ES-I3 (cell line): ENCODE results near the gene ZNF761.
A peak's percentile ranks its signal among the peaks of the same experiment; 100 is the strongest.
"Not testable (repeated sequence)": the region's sequence is repeated elsewhere in the genome, so short reads cannot be mapped to it uniquely, and the experiment has no call there.

Source experiments
- H3K36me3 ChIP-seq: 2 replicates; pipeline ENCODE4 v1.6.1; 2013; ENCODE audit warnings: mild to moderate bottlenecking, low read length, control low read depth, moderate library complexity; ENCODE audit not compliant: insufficient read depth
- H3K4me1 ChIP-seq: 2 replicates; pipeline ENCODE4 v1.6.1; 2013; ENCODE audit warnings: mild to moderate bottlenecking, control low read depth, low read length; ENCODE audit not compliant: insufficient read depth
- H3K9ac ChIP-seq: 2 replicates; pipeline ENCODE4 v1.6.1; 2013; ENCODE audit warnings: low read depth, mild to moderate bottlenecking, low read length, moderate library complexity
- H3K9me3 ChIP-seq: 2 replicates; pipeline ENCODE4 v1.6.1; 2013; ENCODE audit warnings: mild to moderate bottlenecking, low read length, moderate library complexity; ENCODE audit not compliant: control insufficient read depth, insufficient read depth

ZNF761 gene

GRCh38 chr19:53423074-53423473, 8.7 kb upstream of the ZNF761 start:
- not testable (repeated sequence) for H3K9me3 ChIP-seq, H3K36me3 ChIP-seq, H3K9ac ChIP-seq, H3K4me1 ChIP-seq

- H3K36me3 ChIP-seq, H3K9me3 ChIP-seq, H3K9ac ChIP-seq, H3K4me1 ChIP-seq: not testable (repeated sequence)
These were observed 8.1 kb upstream of the ZNF761 start for GRCh38 chr19:53423680-53424079.

- Histone ChIP-seq H3K9ac (no peak overlapping the region), H3K4me1 (no peaks in the 10 kb centered on the region), H3K9me3 (no peaks in the 10 kb centered on the region), H3K36me3 (no peaks in the 10 kb centered on the region)
These were observed 6.7 kb upstream of the ZNF761 start for GRCh38 chr19:53424968-53425597.

GRCh38 chr19:53432088-53432661, 391 bp downstream of the ZNF761 start:
- Histone ChIP-seq H3K9ac (peak overlapping the region; percentile 96), H3K4me1 (no peaks in the 10 kb centered on the region), H3K9me3 (no peaks in the 10 kb centered on the region), H3K36me3 (peaks cover 5% of the 10 kb centered on the region; the same call in 1 of the 2 replicates)

- not testable (repeated sequence) for H3K4me1 ChIP-seq, H3K9ac ChIP-seq
- Histone ChIP-seq H3K36me3 (peaks cover 18% of the 10 kb centered on the region), H3K9me3 (peaks cover 13% of the 10 kb centered on the region)
These were observed 12.0 kb downstream of the ZNF761 start for GRCh38 chr19:53443809-53444208.

GRCh38 chr19:53447196-53447595, 15.4 kb downstream of the ZNF761 start:
- Histone ChIP-seq H3K9me3 (peaks cover 13% of the 10 kb centered on the region), H3K36me3 (peaks cover 29% of the 10 kb centered on the region)
- not testable (repeated sequence) for H3K9ac ChIP-seq, H3K4me1 ChIP-seq

GRCh38 chr19:53455828-53456227, 24.0 kb downstream of the ZNF761 start:
- Histone ChIP-seq H3K36me3 (peaks cover 32% of the 10 kb centered on the region), H3K4me1 (no peaks in the 10 kb centered on the region), H3K9me3 (peaks cover 31% of the 10 kb centered on the region), H3K9ac (no peak overlapping the region)

- Histone ChIP-seq H3K9me3 (peaks cover 15% of the 10 kb centered on the region), H3K36me3 (peaks cover 23% of the 10 kb centered on the region)
- not testable (repeated sequence) for H3K9ac ChIP-seq, H3K4me1 ChIP-seq
These were observed 28.4 kb downstream of the ZNF761 start for GRCh38 chr19:53460131-53460721.

GRCh38 chr19:53461866-53462265, 30.1 kb downstream of the ZNF761 start:
- H3K9ac ChIP-seq, result no peak overlapping the region
- no peaks in the 10 kb centered on the region for H3K4me1 ChIP-seq
- peaks cover 7% of the 10 kb centered on the region; the same call in 1 of the 2 replicates for H3K36me3 ChIP-seq
- H3K9me3 ChIP-seq, result peaks cover 6% of the 10 kb centered on the region; the same call in 1 of the 2 replicates

GRCh38 chr19:53462861-53463260, 31.1 kb downstream of the ZNF761 start:
- Histone ChIP-seq H3K36me3 (no peaks in the 10 kb centered on the region), H3K9ac (peak overlapping the region; percentile 58; the same call in 1 of the 2 replicates), H3K4me1 (no peaks in the 10 kb centered on the region), H3K9me3 (peaks cover 6% of the 10 kb centered on the region; the same call in 1 of the 2 replicates)

GRCh38 chr19:53463263-53463662, 31.5 kb downstream of the ZNF761 start:
- peak overlapping the region; percentile 58; the same call in 1 of the 2 replicates for H3K9ac ChIP-seq
- no peaks in the 10 kb centered on the region for H3K36me3 ChIP-seq
- no peaks in the 10 kb centered on the region for H3K4me1 ChIP-seq
- H3K9me3 ChIP-seq, result peaks cover 2% of the 10 kb centered on the region; the same call in 1 of the 2 replicates

GRCh38 chr19:53466726-53467484, 35.1 kb downstream of the ZNF761 start:
- H3K36me3 ChIP-seq, result no peaks in the 10 kb centered on the region; the same call in 1 of the 2 replicates
- no peaks in the 10 kb centered on the region for H3K9me3 ChIP-seq
- peak overlapping the region; percentile 88 for H3K9ac ChIP-seq
- no peaks in the 10 kb centered on the region for H3K4me1 ChIP-seq

- no peaks in the 10 kb centered on the region for H3K9me3 ChIP-seq
- H3K9ac ChIP-seq, result peak within 1 kb of the TSS; percentile 88
- no peaks in the 10 kb centered on the region for H3K4me1 ChIP-seq
- H3K36me3 ChIP-seq, result no peaks in the 10 kb centered on the region; the same call in 1 of the 2 replicates
These were observed 35.9 kb downstream of the ZNF761 start, which contains the start of gene ZNF813 for GRCh38 chr19:53467485-53468262. Gene ZNF813, plus strand, starts transcription at chr19:53467733. Its CDS starts 16,090 bp downstream, at chr19:53483823.

GRCh38 chr19:53468628-53469027, 36.8 kb downstream of the ZNF761 start:
- peak overlapping the region; percentile 88; the same call in 1 of the 2 replicates for H3K9ac ChIP-seq
- not testable (repeated sequence) for H3K4me1 ChIP-seq, H3K9me3 ChIP-seq, H3K36me3 ChIP-seq
